Naive B cell (primary cell): Measurements from ENCODE around the gene CLIC3. TPM values are rescaled to one million over a fixed set of nuclear protein-coding genes. Genes with fewer than 3 reads are reported as not detected.
A peak's percentile ranks its signal among the peaks of the same experiment; 100 is the strongest.

Source experiments
- ATAC-seq, 2 donors: fragments of 150-1000 bp; cut with Tn5 transposase; 2 replicates each; pipeline ENCODE4 v1.10.0; 2021; ENCODE audit warnings: low read depth in 2 of 2, mild to moderate bottlenecking in 2 of 2, moderate library complexity in 2 of 2
- DNase-seq: peaks from one replicate; pipeline ENCODE4 v3.0.0; 2022
- H3K27ac Mint-ChIP-seq, 6 donors: one replicate each; pipeline ENCODE4 v1.8.0; 2020 to 2022; ENCODE audit warnings: mild to moderate bottlenecking in 6 of 6, mixed read lengths in 6 of 6, moderate library complexity in 5 of 6, inconsistent platforms in 2 of 6
- H3K27me3 Mint-ChIP-seq, 3 donors: one replicate each; pipeline ENCODE4 v1.8.0; 2021 to 2022; ENCODE audit warnings: mixed read lengths in 3 of 3, mild to moderate bottlenecking in 1 of 3
- H3K36me3 Mint-ChIP-seq, 2 donors: one replicate each; pipeline ENCODE4 v1.8.0; 2020 to 2022; ENCODE audit warnings: mixed read lengths in 2 of 2, inconsistent platforms in 1 of 2, mild to moderate bottlenecking in 1 of 2
- H3K4me1 Mint-ChIP-seq, 3 donors: one replicate each; pipeline ENCODE4 v1.8.0; 2020 to 2022; ENCODE audit warnings: mixed read lengths in 3 of 3, inconsistent platforms in 1 of 3, mild to moderate bottlenecking in 1 of 3, moderate library complexity in 1 of 3
- H3K4me3 Mint-ChIP-seq, 8 donors: one replicate each; pipeline ENCODE4 v1.8.0; 2020 to 2022; ENCODE audit warnings: mild to moderate bottlenecking in 8 of 8, mixed read lengths in 8 of 8, moderate library complexity in 8 of 8, inconsistent platforms in 2 of 8
- H3K9me3 Mint-ChIP-seq, 7 donors: one replicate each; pipeline ENCODE4 v1.8.0; 2020 to 2022; ENCODE audit warnings: mixed read lengths in 7 of 7, mild to moderate bottlenecking in 5 of 7, inconsistent platforms in 2 of 7, moderate library complexity in 1 of 7
- polyA plus RNA-seq, 6 donors: library from polyadenylated mRNA; unstranded; fragments of 300-500 nt; fragmentation: Illumina TruSeq; gene quantifications; one replicate each; pipeline ENCODE4 v1.2.3, GENCODE V29; 2021; ENCODE audit warnings: low read depth in 6 of 6

CLIC3 gene
- polyA plus RNA-seq, 6 donors from 2014 or later = 0.82 to 2.7 (median 1.1) TPM; not detected in 1

GRCh38 chr9:136973618-136974617 is 22.4 kb downstream of the CLIC3 start:
- peaks cover 4 to 37% (median 15%) of the 10 kb centered on the region in 3 donors for H3K27me3 Mint-ChIP-seq
- H3K27ac Mint-ChIP-seq = peak overlapping the region in 1 of 6 donors; percentile 56
- H3K36me3 Mint-ChIP-seq = no peaks in the 10 kb centered on the region
- H3K9me3 Mint-ChIP-seq = no peaks in the 10 kb centered on the region
- no peaks in the 10 kb centered on the region for H3K4me1 Mint-ChIP-seq
- no peak for DNase-seq
- no peak overlapping the region for H3K4me3 Mint-ChIP-seq
- ATAC-seq = no peak

- no peaks in the 10 kb centered on the region for H3K36me3 Mint-ChIP-seq
- ATAC-seq = no peak
- no peak overlapping the region for H3K4me3 Mint-ChIP-seq
- H3K9me3 Mint-ChIP-seq = no peaks in the 10 kb centered on the region
- DNase-seq = no peak
- no peaks in the 10 kb centered on the region for H3K4me1 Mint-ChIP-seq
- H3K27ac Mint-ChIP-seq = no peak overlapping the region
- H3K27me3 Mint-ChIP-seq = peaks cover 4 to 36% (median 15%) of the 10 kb centered on the region in 3 donors
Measured at GRCh38 chr9:136972743-136973142, 23.6 kb downstream of the CLIC3 start.

- H3K4me1 Mint-ChIP-seq = no peaks in the 10 kb centered on the region
- H3K27ac Mint-ChIP-seq = no peak overlapping the region
- no peak for ATAC-seq
- no peaks in the 10 kb centered on the region for H3K9me3 Mint-ChIP-seq
- H3K36me3 Mint-ChIP-seq = no peaks in the 10 kb centered on the region
- H3K27me3 Mint-ChIP-seq = peaks cover 4 to 32% (median 13%) of the 10 kb centered on the region in 3 donors
- DNase-seq = no peak
- no peak overlapping the region for H3K4me3 Mint-ChIP-seq
Measured at GRCh38 chr9:136972335-136972734, 24.0 kb downstream of the CLIC3 start.

- H3K9me3 Mint-ChIP-seq = no peaks in the 10 kb centered on the region
- peaks cover 4 to 26% (median 8%) of the 10 kb centered on the region in 3 donors for H3K27me3 Mint-ChIP-seq
- H3K4me1 Mint-ChIP-seq = no peaks in the 10 kb centered on the region
- H3K36me3 Mint-ChIP-seq = no peaks in the 10 kb centered on the region
- no peak for DNase-seq
- H3K4me3 Mint-ChIP-seq = no peak overlapping the region
- no peak for ATAC-seq
- H3K27ac Mint-ChIP-seq = no peak overlapping the region
Measured at GRCh38 chr9:136971746-136972145, 24.6 kb downstream of the CLIC3 start.

- no peaks in the 10 kb centered on the region for H3K36me3 Mint-ChIP-seq
- DNase-seq (no peak), ATAC-seq (no peak)
- H3K27ac Mint-ChIP-seq = no peak overlapping the region
- H3K27me3 Mint-ChIP-seq = peaks cover 8 to 24% (median 9%) of the 10 kb centered on the region in 3 donors
- H3K4me1 Mint-ChIP-seq = peaks cover 8 to 13% (median 9%) of the 10 kb centered on the region in 3 donors
- H3K9me3 Mint-ChIP-seq = no peaks in the 10 kb centered on the region
- no peak overlapping the region for H3K4me3 Mint-ChIP-seq
Measured at GRCh38 chr9:136970361-136970760, 26.0 kb downstream of the CLIC3 start.

- DNase-seq (no peak), ATAC-seq (no peak)
- no peaks in the 10 kb centered on the region for H3K36me3 Mint-ChIP-seq
- no peaks in the 10 kb centered on the region for H3K9me3 Mint-ChIP-seq
- H3K27me3 Mint-ChIP-seq = peaks cover 8 to 20% (median 9%) of the 10 kb centered on the region in 3 donors
- H3K27ac Mint-ChIP-seq = no peak overlapping the region
- peaks cover 8 to 13% (median 9%) of the 10 kb centered on the region in 3 donors for H3K4me1 Mint-ChIP-seq
- H3K4me3 Mint-ChIP-seq = no peak overlapping the region
Measured at GRCh38 chr9:136969774-136970173, 26.6 kb downstream of the CLIC3 start.

GRCh38 chr9:136969150-136969549 is 27.2 kb downstream of the CLIC3 start:
- no peak for ATAC-seq
- no peak overlapping the region for H3K27ac Mint-ChIP-seq
- H3K4me1 Mint-ChIP-seq = peaks cover 8 to 13% (median 9%) of the 10 kb centered on the region in 3 donors
- no peak overlapping the region for H3K4me3 Mint-ChIP-seq
- no peaks in the 10 kb centered on the region for H3K36me3 Mint-ChIP-seq
- H3K27me3 Mint-ChIP-seq = peaks cover 8 to 20% (median 9%) of the 10 kb centered on the region in 3 donors
- DNase-seq = no peak
- H3K9me3 Mint-ChIP-seq = no peaks in the 10 kb centered on the region

GRCh38 chr9:136968333-136969127 is 27.8 kb downstream of the CLIC3 start:
- Mint-ChIP-seq H3K27me3 (peaks cover 8 to 20% (median 9%) of the 10 kb centered on the region in 3 donors), H3K27ac (no peak overlapping the region), H3K4me3 (no peak overlapping the region), H3K9me3 (no peaks in the 10 kb centered on the region), H3K36me3 (no peaks in the 10 kb centered on the region), H3K4me1 (peaks cover 8 to 13% (median 9%) of the 10 kb centered on the region in 3 donors)
- DNase-seq = no peak
- no peak for ATAC-seq

GRCh38 chr9:136965771-136966484 is 30.4 kb downstream of the CLIC3 start:
- peak in 1 of 2 donors; percentile 81 for ATAC-seq
- Mint-ChIP-seq H3K27ac (peak overlapping the region in 1 of 6 donors; percentile 15), H3K4me3 (peak overlapping the region; percentile 1 to 76 (median 40)), H3K27me3 (peaks cover 9 to 27% (median 11%) of the 10 kb centered on the region in 3 donors), H3K36me3 (no peaks in the 10 kb centered on the region), H3K4me1 (peaks cover 8 to 13% (median 9%) of the 10 kb centered on the region in 3 donors), H3K9me3 (no peaks in the 10 kb centered on the region)
- no peak for DNase-seq

- Mint-ChIP-seq H3K4me3 (no peak overlapping the region), H3K9me3 (no peaks in the 10 kb centered on the region), H3K4me1 (peaks cover 8 to 13% (median 9%) of the 10 kb centered on the region in 3 donors), H3K36me3 (no peaks in the 10 kb centered on the region), H3K27ac (no peak overlapping the region), H3K27me3 (peaks cover 9 to 21% (median 11%) of the 10 kb centered on the region in 3 donors)
- ATAC-seq (no peak), DNase-seq (no peak)
Measured at GRCh38 chr9:136964833-136965422, 31.4 kb downstream of the CLIC3 start.

- no peak overlapping the region for H3K4me3 Mint-ChIP-seq
- H3K36me3 Mint-ChIP-seq = no peaks in the 10 kb centered on the region
- peaks cover 9 to 19% (median 11%) of the 10 kb centered on the region in 3 donors for H3K27me3 Mint-ChIP-seq
- DNase-seq = no peak
- ATAC-seq = no peak
- H3K9me3 Mint-ChIP-seq = no peaks in the 10 kb centered on the region
- H3K27ac Mint-ChIP-seq = no peak overlapping the region
- H3K4me1 Mint-ChIP-seq = peaks cover 8 to 13% (median 9%) of the 10 kb centered on the region in 3 donors
Measured at GRCh38 chr9:136964171-136964689, 32.1 kb downstream of the CLIC3 start.

- Mint-ChIP-seq H3K9me3 (no peaks in the 10 kb centered on the region), H3K27me3 (peaks cover 9 to 19% (median 11%) of the 10 kb centered on the region in 3 donors), H3K36me3 (no peaks in the 10 kb centered on the region), H3K27ac (no peak overlapping the region), H3K4me3 (no peak overlapping the region), H3K4me1 (peaks cover 8 to 13% (median 9%) of the 10 kb centered on the region in 3 donors)
- DNase-seq = no peak
- no peak for ATAC-seq
Measured at GRCh38 chr9:136963751-136964150, 32.6 kb downstream of the CLIC3 start.
